Mucosa of descending colon (tissue), 3 donors: ENCODE results near the gene IFI16. TPM values are rescaled to one million over a fixed set of nuclear protein-coding genes. Genes with fewer than 3 reads are reported as not detected.
"Not testable (repeated sequence)": the region's sequence is repeated elsewhere in the genome, so short reads cannot be mapped to it uniquely, and the experiment has no call there.

ENCODE experiments used
- ATAC-seq: fragments of 200-7000 bp; cut with Tn5 transposase; one replicate; pipeline ENCODE4 v1.9.1; 2020; ENCODE audit warnings: mild to moderate bottlenecking, moderate library complexity
- DNase-seq, 3 donors: peaks; one replicate each; pipeline ENCODE4 v3.0.0-alpha.2; 2020
- H3K36me3 ChIP-seq: fragments of 200-600 bp; one replicate; pipeline ENCODE4 v1.8.0; 2021; ENCODE audit warnings: low read depth, mild to moderate bottlenecking
- H3K4me1 ChIP-seq: fragments of 200-600 bp; one replicate; pipeline ENCODE4 v1.8.0; 2021; ENCODE audit warnings: low read depth, mild to moderate bottlenecking
- H3K4me3 ChIP-seq: fragments of 200-600 bp; one replicate; pipeline ENCODE4 v1.8.0; 2021; ENCODE audit warnings: mild to moderate bottlenecking
- H3K9me3 ChIP-seq: fragments of 200-600 bp; one replicate; pipeline ENCODE4 v1.8.0; 2021; ENCODE audit warnings: mild to moderate bottlenecking
- intact Hi-C, 2 donors: fragments of 100-400 bp; cut with DNase I in 1 of 2; cut with micrococcal nuclease in 1 of 2; formaldehyde crosslinking; loops; one replicate each; pipeline versions ENCODE4 v1.11.0 to v1.11.1; 2022; cut with DNase I, micrococcal nuclease
- total RNA-seq, 3 donors: library from RNA; stranded (reverse); fragmentation: NEBNext Ultra II Directional in 2 of 3; extraction: Animal tissue kit (Norgen Biotek cat#: 25700) in 2 of 3; gene quantifications; one replicate each; pipeline versions ENCODE4 v1.2.1 to v1.2.4, GENCODE V29; 2021 to 2023
- TF ChIP-seq, protein P1 (sequence below): fragments of 200-600 bp; IDR thresholded peaks from one replicate; pipeline ENCODE4 v1.8.0; 2022; ENCODE audit warnings: antibody characterized with exemption, mild to moderate bottlenecking
- donor health status: DM: no; HTN: no; CAD: no; lungs with moderate emphysema.
- donor health status: DM: no; HTN: no; CAD: no.
- donor health status: DM: no; HTN: yes; CAD: no.

The IFI16 gene
- total RNA-seq, 3 donors from 2014 or later: 14.4 to 37.9 (median 36.6) TPM

GRCh38 chr1:159092036-159092760 lies 82.5 kb downstream of the IFI16 start:
- H3K9me3 ChIP-seq: no peaks in the 10 kb centered on the region
- no peak overlapping the region for H3K4me3 ChIP-seq
- no peaks in the 10 kb centered on the region for H3K36me3 ChIP-seq
- H3K4me1 ChIP-seq: no peaks in the 10 kb centered on the region
- intact Hi-C loops: no loop called here
- no peak for DNase-seq
- ATAC-seq: no peak
- TF ChIP-seq, protein P1, sequence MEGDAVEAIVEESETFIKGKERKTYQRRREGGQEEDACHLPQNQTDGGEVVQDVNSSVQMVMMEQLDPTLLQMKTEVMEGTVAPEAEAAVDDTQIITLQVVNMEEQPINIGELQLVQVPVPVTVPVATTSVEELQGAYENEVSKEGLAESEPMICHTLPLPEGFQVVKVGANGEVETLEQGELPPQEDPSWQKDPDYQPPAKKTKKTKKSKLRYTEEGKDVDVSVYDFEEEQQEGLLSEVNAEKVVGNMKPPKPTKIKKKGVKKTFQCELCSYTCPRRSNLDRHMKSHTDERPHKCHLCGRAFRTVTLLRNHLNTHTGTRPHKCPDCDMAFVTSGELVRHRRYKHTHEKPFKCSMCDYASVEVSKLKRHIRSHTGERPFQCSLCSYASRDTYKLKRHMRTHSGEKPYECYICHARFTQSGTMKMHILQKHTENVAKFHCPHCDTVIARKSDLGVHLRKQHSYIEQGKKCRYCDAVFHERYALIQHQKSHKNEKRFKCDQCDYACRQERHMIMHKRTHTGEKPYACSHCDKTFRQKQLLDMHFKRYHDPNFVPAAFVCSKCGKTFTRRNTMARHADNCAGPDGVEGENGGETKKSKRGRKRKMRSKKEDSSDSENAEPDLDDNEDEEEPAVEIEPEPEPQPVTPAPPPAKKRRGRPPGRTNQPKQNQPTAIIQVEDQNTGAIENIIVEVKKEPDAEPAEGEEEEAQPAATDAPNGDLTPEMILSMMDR: no peak

- no peaks in the 10 kb centered on the region for H3K36me3 ChIP-seq
- H3K4me1 ChIP-seq: no peaks in the 10 kb centered on the region
- intact Hi-C loops: no loop called here
- TF ChIP-seq, protein P1: no peak
- no peaks in the 10 kb centered on the region for H3K9me3 ChIP-seq
- DNase-seq (no peak), ATAC-seq (no peak)
- H3K4me3 ChIP-seq: no peak overlapping the region
Measured at GRCh38 chr1:159098596-159098995, 88.9 kb downstream of the IFI16 start.

- no peak for ATAC-seq
- no peaks in the 10 kb centered on the region for H3K36me3 ChIP-seq
- H3K4me3 ChIP-seq: no peak overlapping the region
- H3K4me1 ChIP-seq: no peaks in the 10 kb centered on the region
- H3K9me3 ChIP-seq: no peaks in the 10 kb centered on the region
- TF ChIP-seq, protein P1: no peak
- DNase-seq: no peak
- intact Hi-C loops: no loop called here
Measured at GRCh38 chr1:159100589-159100988, 90.9 kb downstream of the IFI16 start.

DNA sequence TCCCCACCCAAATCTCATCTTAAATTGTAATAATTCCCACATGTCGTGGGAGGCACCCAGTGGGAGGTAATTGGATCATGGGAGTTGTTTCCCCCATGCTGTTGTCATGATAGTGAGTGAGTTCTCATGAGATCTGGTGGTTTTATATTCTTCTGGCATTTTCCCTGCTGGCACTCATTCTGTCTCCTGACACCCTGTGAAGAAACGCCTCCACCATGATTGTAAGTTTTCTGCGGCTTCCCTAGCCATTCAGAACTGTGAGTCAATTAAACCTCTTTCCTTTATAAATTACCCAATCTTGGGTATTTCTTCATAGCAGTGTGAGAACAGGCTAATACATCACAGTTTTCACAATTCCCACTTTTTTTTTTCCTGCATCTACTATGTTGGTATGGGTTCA lies 93.3 kb downstream of the IFI16 start:
- ATAC-seq, H3K4me3 ChIP-seq, H3K9me3 ChIP-seq, H3K4me1 ChIP-seq, H3K36me3 ChIP-seq, DNase-seq, intact Hi-C loops: not testable (repeated sequence)

Other genes with a start within 250 kb of the IFI16 start
- gene OR6N1, start 237.7 kb upstream of the IFI16 start, total RNA-seq: not detected
- not detected for gene OR6N2, start 228.7 kb upstream of the IFI16 start, total RNA-seq
- 1 to 10 TPM; 1.2 to 5.7 (median 3.8) TPM for gene MNDA, start 178.6 kb upstream of the IFI16 start, total RNA-seq
- gene PYHIN1, start 78.4 kb upstream of the IFI16 start, total RNA-seq: 1 to 10 TPM in 1 of 3 donors, under 1 TPM in 2; 0.87 to 2.0 (median 0.98) TPM
- gene AIM2, start 66.9 kb downstream of the IFI16 start, total RNA-seq: 1 to 10 TPM in 1 of 3 donors, under 1 TPM in 2; 0.38 to 1.0 (median 0.61) TPM
- 10 to 100 TPM in 2 of 3 donors, 1 to 10 TPM in 1; 2.7 to 23.3 (median 10.3) TPM for gene CADM3, start 161.7 kb downstream of the IFI16 start, total RNA-seq
- 10 to 100 TPM; 19.5 to 30.4 (median 27.6) TPM for gene ACKR1, start 195.0 kb downstream of the IFI16 start, total RNA-seq